Heart right ventricle (tissue), 16 donors: ENCODE measurements around the gene CTNNA1. TPM values are rescaled to one million over a fixed set of nuclear protein-coding genes. Genes with fewer than 3 reads are reported as not detected.

Experiments
- ATAC-seq, 8 donors: fragments of 200-7000 bp; cut with Tn5 transposase; one replicate each; pipeline ENCODE4 v1.9.1; 2020; ENCODE audit warnings: mild to moderate bottlenecking in 8 of 8, moderate library complexity in 8 of 8, moderate number of reproducible peaks in 1 of 8
- DNase-seq, 2 donors: peaks; one replicate each; pipeline ENCODE4 v3.0.0-alpha.2; 2020
- H3K27ac ChIP-seq, 10 donors: fragments of 200-600 bp; sonication (generic) in 2 of 10; one replicate each; pipeline versions ENCODE4 v1.5.0 to v1.8.0; 2020 to 2022; ENCODE audit warnings: mild to moderate bottlenecking in 3 of 10
- H3K27me3 ChIP-seq, 7 donors: fragments of 200-600 bp; one replicate each; pipeline ENCODE4 v1.8.0; 2021 to 2022; ENCODE audit warnings: mild to moderate bottlenecking in 2 of 7
- H3K36me3 ChIP-seq, 9 donors: fragments of 200-600 bp; sonication (generic) in 1 of 9; one replicate each; pipeline versions ENCODE4 v1.5.0 to v1.8.0; 2020 to 2022; ENCODE audit warnings: mild to moderate bottlenecking in 2 of 9
- H3K4me1 ChIP-seq, 9 donors: fragments of 200-600 bp; sonication (generic) in 1 of 9; one replicate each; pipeline versions ENCODE4 v1.5.0 to v1.8.0; 2020 to 2022; ENCODE audit warnings: mild to moderate bottlenecking in 4 of 9
- H3K4me3 ChIP-seq, 10 donors: fragments of 200-600 bp; sonication (generic) in 2 of 10; one replicate each; pipeline versions ENCODE4 v1.5.0 to v1.8.0; 2020 to 2022; ENCODE audit warnings: mild to moderate bottlenecking in 7 of 10, moderate library complexity in 2 of 10
- H3K9me3 ChIP-seq, 11 donors: fragments of 200-600 bp in 10 of 11; sonication (generic) in 2 of 11; one replicate each; pipeline versions ENCODE4 v1.5.0 to v1.8.0; 2013 to 2022; ENCODE audit warnings: mild to moderate bottlenecking in 2 of 11, control low read depth in 1 of 11, moderate library complexity in 1 of 11
- CTCF ChIP-seq, 9 donors: fragments of 200-600 bp; sonication (generic) in 2 of 9; IDR thresholded peaks; one replicate each; pipeline versions ENCODE4 v1.5.0 to v1.8.0; 2021 to 2022; ENCODE audit warnings: antibody characterized with exemption in 9 of 9, mild to moderate bottlenecking in 5 of 9, moderate library complexity in 1 of 9
- WGBS, 2 donors: extraction: QIAGEN DNeasy Blood & Tissue Kit; methylation state at CpG; one replicate each; pipeline ENCODE4 v1.1.7; 2013; ENCODE audit warnings: inconsistent platforms in 1 of 2; 5-methylcytosine and 5-hydroxymethylcytosine counted together
- intact Hi-C, 10 donors: fragments of 100-400 bp; cut with DNase I; formaldehyde crosslinking; loops; one replicate each; pipeline versions ENCODE4 v1.11.1 to v1.14.2; 2022
- polyA plus RNA-seq, 2 donors: library from polyadenylated mRNA; stranded (reverse); fragments of 200-250 nt; gene quantifications; one replicate each; pipeline ENCODE4 v1.2.3, GENCODE V29; 2013
- total RNA-seq, 10 donors: library from RNA; stranded (reverse); fragmentation: NEBNext Ultra II Directional in 3 of 10; extraction: Animal tissue kit (Norgen Biotek cat#: 25700) in 3 of 10; gene quantifications; one replicate each; pipeline versions ENCODE4 v1.2.1 to v1.2.4, GENCODE V29; 2021 to 2023
- donor health status: Arrhythmogenic right ventricular cardiomyopathy.
- donor health status: ischemic (EF 13 %, LVEDD 7.1; RV severe dilation, severe dysfunction).
- donor health status: healthy with polysubstance abuse.
- donor health status: DM: no; HTN: yes; CAD: no.
- donor health status: DM: no; HTN: no; CAD: no.
- donor health status: ischemic (EF 25% LVEDD 6.9; RV normal size, moderate dysfunction).
- donor health status: ischemic (EF 25% LVEDD 5.7; RV mildly dilated, moderate dysfunction).
- donor health status: healthy.
- donor health status: DM: yes; HTN: yes; CAD: no.
- donor health status: Ischemic cardiomyopathy.
- donor health status: ischemic (EF 35%, LVEDD 5.7; RV mildly dilated, moderate dysfunction).
- donor health status: nonischemic (EF 11% LVEDD 7.7; RV severe dilation, severe dysfunction).
- donor health status: DM: yes; HTN: yes; CAD: no.
- donor health status: PGD.
- donor health status: ischemic (EF 29% LVEDD 5.4; RV normal size, mild dysfunction).
- donor health status: nonischemic (EF 23%, LVEDD 6.1; RV moderate dilation, normal function).

The CTNNA1 gene
- total and polyA plus RNA-seq, 12 donors = 128 to 416 (median 379) TPM

- Histone ChIP-seq H3K27me3 (no peaks in the 10 kb centered on the region), H3K4me3 (no peak overlapping the region), H3K9me3 (no peaks in the 10 kb centered on the region), H3K36me3 (no peaks in the 10 kb centered on the region), H3K4me1 (peaks cover 5 to 26% (median 21%) of the 10 kb centered on the region in 9 donors), H3K27ac (no peak overlapping the region)
- no peak for ATAC-seq
- WGBS, 2 donors = 82 to 83% methylated on average over 5 of the region's 5 CpGs
- intact Hi-C loops = no loop called here
- DNase-seq = no peak
- no peak for TF ChIP-seq CTCF (IDR thresholded peaks at IDR 0.05)
Measured at GRCh38 chr5:138960145-138960692, 207.0 kb downstream of the CTNNA1 start.

- ATAC-seq = no peak
- 96 to 100% methylated on average over 1 of the region's 1 CpG for WGBS, 2 donors
- no peaks in the 10 kb centered on the region for H3K9me3 ChIP-seq
- H3K36me3 ChIP-seq = no peaks in the 10 kb centered on the region
- intact Hi-C loops = no loop called here
- no peak for DNase-seq
- H3K4me1 ChIP-seq = peaks cover 0 to 17% (median 12%) of the 10 kb centered on the region in 9 donors
- no peak overlapping the region for H3K4me3 ChIP-seq
- no peaks in the 10 kb centered on the region for H3K27me3 ChIP-seq
- H3K27ac ChIP-seq = peak overlapping the region in 1 of 10 donors; percentile 18
- TF ChIP-seq CTCF (IDR thresholded peaks at IDR 0.05) = no peak
Measured at GRCh38 chr5:138961221-138961620, 208.0 kb downstream of the CTNNA1 start.

- Histone ChIP-seq H3K4me1 (peaks cover 0 to 17% (median 11%) of the 10 kb centered on the region in 9 donors), H3K9me3 (no peaks in the 10 kb centered on the region), H3K4me3 (no peak overlapping the region), H3K36me3 (no peaks in the 10 kb centered on the region), H3K27ac (no peak overlapping the region), H3K27me3 (no peaks in the 10 kb centered on the region)
- ATAC-seq (no peak), DNase-seq (no peak)
- 91 to 97% methylated on average over 1 of the region's 1 CpG for WGBS, 2 donors
- intact Hi-C loops = no loop called here
- TF ChIP-seq CTCF (IDR thresholded peaks at IDR 0.05) = no peak
Measured at GRCh38 chr5:138961729-138962128, 208.5 kb downstream of the CTNNA1 start.

GRCh38 chr5:138962614-138963370 lies 209.6 kb downstream of the CTNNA1 start:
- Histone ChIP-seq H3K27ac (no peak overlapping the region), H3K36me3 (no peaks in the 10 kb centered on the region), H3K4me3 (no peak overlapping the region), H3K27me3 (no peaks in the 10 kb centered on the region), H3K9me3 (no peaks in the 10 kb centered on the region), H3K4me1 (peaks cover 0 to 22% (median 18%) of the 10 kb centered on the region in 9 donors)
- DNase-seq (no peak), ATAC-seq (no peak)
- 93 to 94% methylated on average over 4 of the region's 4 CpGs for WGBS, 2 donors
- intact Hi-C loops = no loop called here
- TF ChIP-seq CTCF (IDR thresholded peaks at IDR 0.05) = no peak
